A549 treated with dexamethasone at 1 μM for 4 hours (cell line): Measurements from ENCODE around the gene DMXL1. TPM values are rescaled to one million over a fixed set of nuclear protein-coding genes. Genes with fewer than 3 reads are reported as not detected.

Experiments used
- total RNA-seq: library from RNA; stranded (reverse); fragments of 200-300 nt; extraction: Qiagen RNA extraction; gene quantifications from 5 replicates; pipeline ENCODE4 v1.2.3, GENCODE V29; 2022

The DMXL1 gene, protein sequence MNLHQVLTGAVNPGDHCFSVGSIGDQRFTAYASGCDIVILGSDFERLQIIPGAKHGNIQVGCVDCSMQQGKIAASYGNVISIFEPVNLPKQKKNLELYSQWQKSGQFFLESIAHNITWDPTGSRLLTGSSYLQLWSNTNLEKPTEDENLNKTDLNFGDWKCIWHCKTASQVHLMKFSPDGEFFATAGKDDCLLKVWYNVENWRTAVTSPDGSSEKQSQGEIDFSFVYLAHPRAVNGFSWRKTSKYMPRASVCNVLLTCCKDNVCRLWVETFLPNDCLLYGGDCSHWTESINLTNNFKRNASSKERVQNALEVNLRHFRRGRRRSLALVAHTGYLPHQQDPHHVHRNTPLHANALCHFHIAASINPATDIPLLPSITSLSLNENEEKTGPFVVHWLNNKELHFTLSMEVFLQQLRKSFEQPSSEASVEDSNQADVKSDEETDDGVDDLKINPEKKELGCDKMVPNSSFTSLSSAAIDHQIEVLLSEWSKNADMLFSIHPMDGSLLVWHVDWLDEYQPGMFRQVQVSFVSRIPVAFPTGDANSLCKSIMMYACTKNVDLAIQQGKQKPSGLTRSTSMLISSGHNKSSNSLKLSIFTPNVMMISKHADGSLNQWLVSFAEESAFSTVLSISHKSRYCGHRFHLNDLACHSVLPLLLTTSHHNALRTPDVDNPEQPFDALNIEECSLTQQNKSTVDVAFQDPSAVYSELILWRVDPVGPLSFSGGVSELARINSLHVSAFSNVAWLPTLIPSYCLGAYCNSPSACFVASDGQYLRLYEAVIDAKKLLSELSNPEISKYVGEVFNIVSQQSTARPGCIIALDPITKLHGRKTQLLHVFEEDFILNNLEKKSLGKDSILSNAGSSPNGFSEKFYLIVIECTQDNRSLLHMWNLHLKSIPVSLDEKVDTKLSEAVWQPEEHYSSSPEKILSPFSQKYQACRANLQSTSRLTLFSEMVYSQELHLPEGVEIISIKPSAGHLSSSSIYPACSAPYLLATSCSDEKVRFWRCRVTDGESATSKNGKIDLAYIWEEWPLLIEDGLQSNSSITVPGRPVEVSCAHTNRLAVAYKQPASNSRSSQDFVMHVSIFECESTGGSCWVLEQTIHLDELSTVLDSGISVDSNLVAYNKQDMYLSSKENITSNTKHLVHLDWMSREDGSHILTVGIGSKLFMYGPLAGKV (N-terminal part only)
- 7.0 to 11.4 TPM (median 10.4 TPM) in 5 replicates for total RNA-seq

DNA sequence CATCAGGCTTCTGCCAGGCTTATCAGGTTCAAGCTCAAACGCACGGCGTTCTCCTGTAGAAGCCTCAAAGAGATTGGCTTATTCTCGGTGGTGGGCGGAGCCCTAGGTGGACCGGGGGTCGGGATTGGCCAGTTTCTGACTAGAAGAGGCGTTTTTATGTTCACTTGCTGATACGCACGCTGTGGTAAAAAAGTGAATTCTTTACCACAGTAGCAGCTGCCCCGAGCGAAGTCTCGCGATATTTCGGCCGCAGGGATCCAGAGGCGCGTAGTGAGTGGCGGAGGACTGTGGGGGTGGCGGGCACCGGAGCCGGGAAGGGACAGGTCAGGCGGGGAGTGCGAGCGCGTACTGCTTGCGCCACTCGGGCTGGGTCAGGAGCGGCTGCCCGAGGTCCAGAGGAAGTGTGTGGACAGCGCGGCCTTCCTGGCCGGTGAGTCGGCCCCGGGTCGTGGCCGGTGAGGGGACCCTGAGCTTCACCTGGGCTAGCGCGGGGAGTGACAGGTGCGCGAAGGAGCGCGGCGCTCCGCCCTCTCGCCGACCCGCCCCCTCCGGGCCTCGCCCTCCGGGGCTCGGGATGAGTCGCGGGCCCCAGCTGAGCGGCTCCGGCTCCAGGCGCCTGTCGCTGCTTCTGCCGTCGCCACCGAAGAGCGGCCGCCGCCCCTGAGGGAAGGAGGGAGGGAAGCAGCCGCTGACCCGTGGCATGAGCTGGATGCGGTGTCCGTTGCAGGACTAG is at the start of gene DMXL1:
DMXL1 (plus strand) TSS at position 260 of the 733 bp plus-strand sequence. CDS start 483 bp downstream, outside the sequence.

Other genes with a start within 250 kb of the DMXL1 start
- 1.1 to 1.6 TPM (median 1.5 TPM) in 5 replicates for gene DTWD2, start 82.5 kb upstream of the DMXL1 start, total RNA-seq